ENCODE results near the gene BPIFB3. TPM values are rescaled to one million over a fixed set of nuclear protein-coding genes. Genes with fewer than 3 reads are reported as not detected.
"Not testable (repeated sequence)": the region's sequence is repeated elsewhere in the genome, so short reads cannot be mapped to it uniquely, and the experiment has no call there.

Gene BPIFB3
- total and polyA plus RNA-seq, 12 donors, result not detected

DNA sequence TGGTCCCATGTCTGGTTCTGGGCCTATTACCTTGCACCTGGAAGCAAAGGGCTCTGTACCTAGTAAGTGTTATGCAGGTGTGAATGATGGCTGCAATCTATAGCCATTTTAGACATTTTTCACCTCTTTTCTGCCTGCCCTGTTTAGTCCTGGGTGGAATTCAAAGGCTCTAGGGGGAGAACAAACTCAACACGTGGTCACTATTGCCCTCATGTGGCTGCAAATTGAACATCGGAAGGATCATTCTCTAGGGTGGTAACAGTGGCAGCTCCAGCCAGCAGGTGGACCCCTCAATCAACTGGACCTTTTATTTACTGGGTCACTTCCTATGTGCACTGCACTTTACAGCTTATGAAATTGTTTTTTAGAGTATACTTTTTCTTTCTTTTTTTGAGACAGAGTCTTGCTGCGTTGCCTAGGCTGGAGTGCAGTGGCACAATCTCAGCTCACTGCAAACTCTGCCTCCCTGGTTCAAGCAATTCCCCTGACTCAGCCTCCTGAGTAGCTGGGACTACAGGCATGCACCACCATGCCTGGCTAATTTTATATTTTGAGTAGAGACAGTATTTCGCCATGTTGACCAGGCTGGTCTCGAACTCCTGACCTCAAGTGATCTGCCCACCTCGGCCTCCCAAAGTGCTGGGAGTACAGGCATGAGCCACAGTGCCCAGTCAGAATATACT is 42.3 kb downstream of the BPIFB3 start:
- not testable (repeated sequence) for H3K27ac ChIP-seq; H3K4me1 ChIP-seq (replicated peaks in 1 of 2); H3K36me3 ChIP-seq (replicated peaks in 1 of 2); H3K27me3 ChIP-seq; H3K9me3 ChIP-seq (replicated peaks in 1 of 3); H3K4me3 ChIP-seq
- peak; percentile 25 to 82 (median 59) for TF ChIP-seq CTCF (IDR thresholded peaks at IDR 0.05)
- intact Hi-C loops (cut with DNase I), result loop anchor here in 1 of 2 donors (5.0 kb wide), 1 partner anchor 194 kb away; no protein-coding TSS in a partner anchor
- WGBS, 4 donors, result 42 to 46% (median 44%) methylated on average over 6 of the region's 6 CpGs
- DNase-seq, result peak in 6 of 7 donors; percentile 30 to 63 (median 41)

GRCh38 chr20:33097001-33097400 is 43.3 kb downstream of the BPIFB3 start:
- 43 to 60% (median 52%) methylated on average over 3 to 4 of the region's 4 CpGs for WGBS, 4 donors
- intact Hi-C loops (cut with DNase I), result loop anchor here in 1 of 2 donors (5.0 kb wide), 1 partner anchor 195 kb away; no protein-coding TSS in a partner anchor
- no peaks in the 10 kb centered on the region for H3K27me3 ChIP-seq
- no peak overlapping the region for H3K4me3 ChIP-seq
- H3K27ac ChIP-seq, result no peak overlapping the region
- peak in 3 of 7 donors; percentile 8 to 53 (median 21) for DNase-seq
- H3K9me3 ChIP-seq (replicated peaks in 1 of 3), result no peaks in the 10 kb centered on the region
- H3K36me3 ChIP-seq (replicated peaks in 1 of 2), result no peaks in the 10 kb centered on the region
- TF ChIP-seq CTCF (IDR thresholded peaks at IDR 0.05) (no peak), POLR2A (IDR thresholded peaks at IDR 0.05) (no peak)
- no peaks in the 10 kb centered on the region for H3K4me1 ChIP-seq (replicated peaks in 1 of 2)

GRCh38 chr20:33099843-33100538 is 46.3 kb downstream of the BPIFB3 start:
- no peak for DNase-seq
- no peaks in the 10 kb centered on the region for H3K9me3 ChIP-seq (replicated peaks in 1 of 3)
- TF ChIP-seq CTCF (IDR thresholded peaks at IDR 0.05) (no peak), POLR2A (IDR thresholded peaks at IDR 0.05) (no peak)
- no peaks in the 10 kb centered on the region for H3K4me1 ChIP-seq (replicated peaks in 1 of 2)
- WGBS, 4 donors, result 60 to 68% (median 64%) methylated on average over 9 to 10 of the region's 10 CpGs
- no peaks in the 10 kb centered on the region for H3K36me3 ChIP-seq (replicated peaks in 1 of 2)
- H3K27me3 ChIP-seq, result no peaks in the 10 kb centered on the region
- H3K27ac ChIP-seq, result no peak overlapping the region
- H3K4me3 ChIP-seq, result no peak overlapping the region
- intact Hi-C loops (cut with DNase I), result loop anchor here in 1 of 2 donors (5.0 kb wide), 1 partner anchor 198 kb away; no protein-coding TSS in a partner anchor

DNA sequence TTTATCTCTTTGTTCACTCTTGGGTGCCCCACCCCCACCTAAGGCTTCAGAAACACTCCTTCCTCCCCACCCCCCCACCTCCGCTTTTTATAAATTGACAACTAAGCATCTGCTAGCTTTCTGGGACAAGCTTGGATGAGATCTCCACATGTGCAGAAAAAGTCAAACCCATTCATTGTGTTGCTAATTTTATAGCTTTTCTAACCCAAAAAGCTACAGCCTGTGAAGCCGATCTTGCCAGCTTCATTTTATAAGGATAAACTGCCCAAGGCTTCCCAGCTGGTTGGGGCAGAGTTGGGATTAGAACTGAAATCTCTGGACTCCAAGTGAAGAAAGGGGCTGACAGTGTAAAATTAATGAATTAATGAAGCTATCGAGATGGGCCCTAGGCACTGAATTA is 49.9 kb downstream of the BPIFB3 start:
- Histone ChIP-seq H3K27me3 (no peaks in the 10 kb centered on the region), H3K27ac (no peak overlapping the region), H3K4me1 (replicated peaks in 1 of 2) (no peaks in the 10 kb centered on the region), H3K4me3 (no peak overlapping the region), H3K36me3 (replicated peaks in 1 of 2) (no peaks in the 10 kb centered on the region), H3K9me3 (replicated peaks in 1 of 3) (no peaks in the 10 kb centered on the region)
- no peak for DNase-seq
- TF ChIP-seq CTCF (IDR thresholded peaks at IDR 0.05), result no peak
- no peak for TF ChIP-seq POLR2A (IDR thresholded peaks at IDR 0.05)
- intact Hi-C loops (cut with DNase I), result no loop called here
- 73 to 84% (median 76%) methylated on average over 3 of the region's 3 CpGs for whole genome bisulfite sequencing, 4 donors

Data from adrenal gland (tissue), 12 donors.